Neural progenitor cell (in vitro differentiated cells): Measurements from ENCODE around the gene RHPN2.

ENCODE experiments used
- CTCF ChIP-seq: fragments of 200-600 bp; sonication (generic); IDR thresholded peaks from 2 replicates; pipeline ENCODE4 v1.5.1; 2017; ENCODE audit warnings: antibody characterized with exemption, mild to moderate bottlenecking
- EZH2 ChIP-seq: fragments of 200-600 bp; sonication (generic); IDR thresholded peaks from 2 replicates; pipeline ENCODE4 v1.6.1; 2017; ENCODE audit warnings: antibody characterized with exemption, mild to moderate bottlenecking, moderate library complexity
- EZH2phosphoT487 ChIP-seq: fragments of 200-600 bp; sonication (generic); IDR thresholded peaks from 2 replicates; pipeline ENCODE4 v1.6.1; 2017; ENCODE audit warnings: antibody characterized with exemption

- TF ChIP-seq CTCF (no peak), EZH2 (no peak), EZH2phosphoT487 (no peak)
Observed at GRCh38 chr19:33054623-33055022, 10.1 kb downstream of the RHPN2 start.
